Fibroblast of lung (primary cell): ENCODE results near the gene AP1M2.

Experiments
- CTCF ChIP-seq, 2 donors: IDR thresholded peaks in 1 of 2; conservative IDR thresholded peaks in 1 of 2; 1 replicate in 1 of 2; 2 replicates in 1 of 2; pipeline ENCODE4 v1.5.1; 2011 to 2012; ENCODE audit warnings: low read length in 2 of 2, control low read depth in 1 of 2, inconsistent platforms in 1 of 2, low read depth in 1 of 2, mild to moderate bottlenecking in 1 of 2
- EZH2 ChIP-seq: IDR thresholded peaks from 2 replicates; pipeline ENCODE4 v1.5.1; 2012; ENCODE audit warnings: low read length, control low read depth, mild to moderate bottlenecking; ENCODE audit errors: missing control alignments

GRCh38 chr19:10612499-10613119 is 25.5 kb upstream of the AP1M2 start:
- TF ChIP-seq CTCF (conservative IDR thresholded peaks at IDR 0.05 in 1 of 2, IDR thresholded peaks at IDR 0.05 in 1 of 2; ENCODE audit: low read depth in 1 of 2, low read length in 2 of 2) (no peak), EZH2 (no peak)
